HG03575 (cell line): ENCODE measurements around the gene FYCO1.

Source experiments
- ATAC-seq: cut with Tn5 transposase; IDR thresholded peaks from one replicate; pipeline ENCODE4 v1.9.1; 2021; ENCODE audit not compliant: unreplicated experiment, insufficient number of reproducible peaks, low FRiP score; ENCODE audit errors: extremely low read depth

FYCO1 gene

GRCh38 chr3:45987368-45988291 is 8.0 kb downstream of the FYCO1 start:
- ATAC-seq, result no peak

GRCh38 chr3:45986303-45986982 is 9.2 kb downstream of the FYCO1 start:
- ATAC-seq, result no peak

GRCh38 chr3:45985532-45986302 is 9.9 kb downstream of the FYCO1 start:
- ATAC-seq, result no peak

- no peak for ATAC-seq
Measured at GRCh38 chr3:45984331-45985312, 11.0 kb downstream of the FYCO1 start.

- no peak for ATAC-seq
Measured at GRCh38 chr3:45983770-45984169, 11.9 kb downstream of the FYCO1 start.

- no peak for ATAC-seq
Measured at GRCh38 chr3:45981346-45982074, 14.1 kb downstream of the FYCO1 start.

GRCh38 chr3:45980819-45981218 is 14.8 kb downstream of the FYCO1 start:
- no peak for ATAC-seq

GRCh38 chr3:45980229-45980813 is 15.3 kb downstream of the FYCO1 start:
- no peak for ATAC-seq

GRCh38 chr3:45979378-45979777 is 16.2 kb downstream of the FYCO1 start:
- no peak for ATAC-seq

GRCh38 chr3:45978006-45978761 is 17.4 kb downstream of the FYCO1 start:
- no peak for ATAC-seq

GRCh38 chr3:45976191-45977091 is 19.2 kb downstream of the FYCO1 start:
- ATAC-seq, result no peak

GRCh38 chr3:45975686-45976085 is 19.9 kb downstream of the FYCO1 start:
- ATAC-seq, result no peak

GRCh38 chr3:45974686-45975085 is 20.9 kb downstream of the FYCO1 start:
- ATAC-seq, result no peak

- no peak for ATAC-seq
Measured at GRCh38 chr3:45972534-45973402, 22.9 kb downstream of the FYCO1 start.

GRCh38 chr3:45969953-45970352 is 25.7 kb downstream of the FYCO1 start:
- no peak for ATAC-seq
